Esophagus squamous epithelium (tissue), 5 donors: ENCODE data around the gene TANGO6. TPM values are rescaled to one million over a fixed set of nuclear protein-coding genes. Genes with fewer than 3 reads are reported as not detected.

Experiments
- DNase-seq: peaks from one replicate; lab custom pipeline; 2025; lab: John Stamatoyannopoulos, UW
- H3K27ac ChIP-seq, 4 donors: fragments of 200-600 bp; sonication (generic); one replicate each; pipeline ENCODE4 v1.5.1; 2016 to 2019; ENCODE audit warnings: mild to moderate bottlenecking in 1 of 4
- H3K27me3 ChIP-seq, 4 donors: fragments of 200-600 bp; sonication (generic); 1 replicate in 3 of 4; 2 replicates in 1 of 4; pipeline versions ENCODE4 v1.5.1 to v1.6.0; 2017 to 2021; ENCODE audit warnings: antibody characterized with exemption in 1 of 4
- H3K36me3 ChIP-seq, 3 donors: fragments of 200-600 bp; sonication (generic); one replicate each; pipeline ENCODE4 v1.5.1; 2016 to 2019
- H3K4me1 ChIP-seq, 3 donors: fragments of 200-600 bp; sonication (generic); one replicate each; pipeline ENCODE4 v1.5.1; 2017 to 2019
- H3K4me3 ChIP-seq, 4 donors: fragments of 200-600 bp; sonication (generic); 1 replicate in 3 of 4; 2 replicates in 1 of 4; pipeline ENCODE4 v1.5.1; 2016 to 2019; ENCODE audit warnings: mild to moderate bottlenecking in 2 of 4, moderate library complexity in 1 of 4
- H3K9me3 ChIP-seq, 3 donors: fragments of 200-600 bp; sonication (generic); one replicate each; pipeline ENCODE4 v1.5.1; 2016 to 2019
- CTCF ChIP-seq, 6 experiments: fragments of 450-650 bp in 4 of 6; fragments of 200-600 bp in 2 of 6; sonication (generic) in 2 of 6; IDR thresholded peaks; one replicate each; pipeline ENCODE4 v1.5.1; 2016 to 2019; ENCODE audit warnings: antibody characterized with exemption in 6 of 6, mild to moderate bottlenecking in 4 of 6, moderate library complexity in 4 of 6
- POLR2A ChIP-seq, 4 donors: fragments of 450-650 bp; IDR thresholded peaks; one replicate each; pipeline ENCODE4 v1.6.1; 2017; ENCODE audit warnings: antibody characterized with exemption in 4 of 4, mild to moderate bottlenecking in 4 of 4, moderate library complexity in 3 of 4
- WGBS, 2 donors: methylation state at CpG; one replicate each; pipeline ENCODE4 v1.1.5; 2018; 5-methylcytosine and 5-hydroxymethylcytosine counted together
- intact Hi-C: fragments of 100-400 bp; cut with DNase I; formaldehyde crosslinking; loops from one replicate; pipeline ENCODE4 v1.15.0; 2022
- total RNA-seq, 4 donors: library from RNA; depleted of rRNA; stranded (reverse); fragments of >200 nt; gene quantifications; one replicate each; pipeline ENCODE4 v1.1.0, GENCODE V29; 2016
- donor health status: DM: yes; HTN: yes; CAD: no.

The TANGO6 gene
- total RNA-seq, 4 donors from 2014 or later, result 5.5 to 15.8 (median 10.1) TPM

DNA sequence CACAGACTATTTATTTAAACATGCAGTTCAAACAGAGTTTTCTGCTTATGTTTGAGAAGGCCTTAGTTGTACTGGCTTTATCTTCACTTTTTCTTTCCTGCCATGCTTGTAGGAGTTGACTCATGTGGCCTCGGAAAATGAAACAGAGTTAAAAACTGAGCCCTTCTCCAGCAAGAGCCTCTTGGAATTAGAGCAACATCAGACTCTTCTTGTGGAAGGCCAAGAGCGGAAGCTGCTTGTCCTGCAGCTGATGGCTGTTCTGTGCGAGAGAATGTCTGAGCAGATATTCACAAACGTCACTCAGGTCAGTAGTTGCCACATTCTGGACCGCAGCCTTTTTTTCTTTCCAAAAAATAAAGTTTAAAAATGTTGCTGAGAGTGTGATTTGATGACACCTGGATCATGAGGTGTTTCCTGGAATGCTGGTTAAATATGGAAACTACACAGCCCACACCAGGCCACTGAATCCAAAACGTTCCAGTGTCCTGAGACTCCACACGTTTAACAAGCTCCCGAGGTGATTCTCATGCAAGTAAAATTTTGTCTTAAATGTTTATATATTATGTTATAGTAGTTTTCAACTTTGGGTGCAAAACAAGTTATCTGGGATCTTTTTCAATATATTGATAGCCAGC lies 65.9 kb downstream of the TANGO6 start:
- Histone ChIP-seq H3K4me3 (no peak overlapping the region), H3K27ac (peak overlapping the region in 2 of 4 donors; percentile 71 to 75), H3K4me1 (peaks cover 5 to 48% (median 18%) of the 10 kb centered on the region in 3 donors), H3K9me3 (no peaks in the 10 kb centered on the region), H3K27me3 (no peaks in the 10 kb centered on the region), H3K36me3 (peaks cover 0 to 29% (median 4%) of the 10 kb centered on the region in 3 donors)
- WGBS, 2 donors, result 76 to 79% methylated on average over 8 of the region's 8 CpGs
- TF ChIP-seq CTCF (IDR thresholded peaks at IDR 0.05) (no peak), POLR2A (IDR thresholded peaks at IDR 0.05) (no peak)
- no peak for DNase-seq
- intact Hi-C loops, result no loop called here

- no peaks in the 10 kb centered on the region for H3K27me3 ChIP-seq
- DNase-seq, result no peak
- intact Hi-C loops, result no loop called here
- no peak for TF ChIP-seq CTCF (IDR thresholded peaks at IDR 0.05)
- TF ChIP-seq POLR2A (IDR thresholded peaks at IDR 0.05), result no peak
- H3K4me1 ChIP-seq, result peaks cover 6 to 56% (median 20%) of the 10 kb centered on the region in 3 donors
- H3K9me3 ChIP-seq, result no peaks in the 10 kb centered on the region
- no peak overlapping the region for H3K4me3 ChIP-seq
- peaks cover 0 to 31% (median 4%) of the 10 kb centered on the region in 3 donors for H3K36me3 ChIP-seq
- peak overlapping the region in 2 of 4 donors; percentile 48 to 75 for H3K27ac ChIP-seq
- WGBS, 2 donors, result 78% methylated on average over 5 of the region's 5 CpGs
These were observed 66.7 kb downstream of the TANGO6 start for GRCh38 chr16:68910051-68910450.

DNA sequence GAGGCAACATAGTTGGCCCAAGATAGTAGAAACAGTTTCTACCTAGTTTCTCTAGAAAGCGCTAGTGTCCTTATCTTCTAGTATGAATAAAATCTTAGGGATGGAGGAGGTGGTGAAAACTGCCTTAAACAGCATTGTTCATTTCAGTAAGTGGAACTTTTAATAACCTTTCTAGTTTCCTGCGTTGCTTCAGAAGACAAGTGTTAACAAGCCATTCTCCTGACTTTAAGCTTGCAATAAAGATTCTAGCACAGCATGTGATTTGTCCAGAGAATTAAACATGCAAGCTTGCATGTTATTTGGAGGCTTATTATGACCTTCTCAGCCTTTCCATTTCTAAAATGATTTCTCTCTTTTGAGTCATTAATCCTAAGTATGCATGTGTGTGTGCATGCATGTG lies 72.3 kb downstream of the TANGO6 start:
- Histone ChIP-seq H3K9me3 (no peaks in the 10 kb centered on the region), H3K27ac (peak overlapping the region; percentile 69 to 83 (median 76)), H3K4me3 (no peak overlapping the region), H3K36me3 (peaks cover 0 to 35% (median 8%) of the 10 kb centered on the region in 3 donors), H3K4me1 (peaks cover 4 to 41% (median 9%) of the 10 kb centered on the region in 3 donors), H3K27me3 (no peaks in the 10 kb centered on the region)
- 45 to 50% methylated on average over 2 of the region's 2 CpGs for whole genome bisulfite sequencing, 2 donors
- TF ChIP-seq CTCF (IDR thresholded peaks at IDR 0.05) (no peak), POLR2A (IDR thresholded peaks at IDR 0.05) (no peak)
- DNase-seq, result no peak
- intact Hi-C loops, result no loop called here

DNA sequence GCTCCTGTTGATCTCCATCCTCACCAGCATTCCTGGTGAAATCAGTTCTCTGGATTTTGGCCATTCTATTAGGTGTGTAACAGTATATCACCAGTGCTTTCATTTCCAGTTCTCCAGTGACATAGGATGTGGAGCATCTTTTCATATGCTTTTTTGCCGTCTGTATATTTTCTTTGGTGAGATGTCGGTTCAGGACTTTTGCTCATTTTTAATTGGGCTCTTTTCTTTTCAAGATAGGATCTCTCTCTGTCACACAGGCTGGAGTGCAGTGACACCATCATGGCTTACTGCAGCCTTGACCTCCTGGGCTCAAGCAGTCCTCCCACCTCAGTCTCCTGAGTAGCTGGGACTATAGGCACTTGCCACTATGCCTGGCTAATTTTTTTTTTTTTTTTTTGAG lies 74.2 kb downstream of the TANGO6 start:
- intact Hi-C loops, result no loop called here
- no peak for DNase-seq
- Histone ChIP-seq H3K27ac (no peak overlapping the region), H3K36me3 (peaks cover 0 to 29% (median 8%) of the 10 kb centered on the region in 3 donors), H3K4me1 (peaks cover 4 to 52% (median 9%) of the 10 kb centered on the region in 3 donors), H3K27me3 (no peaks in the 10 kb centered on the region), H3K9me3 (no peaks in the 10 kb centered on the region), H3K4me3 (no peak overlapping the region)
- WGBS, 2 donors, result 97 to 98% methylated on average over 2 of the region's 2 CpGs
- TF ChIP-seq POLR2A (IDR thresholded peaks at IDR 0.05), result no peak
- no peak for TF ChIP-seq CTCF (IDR thresholded peaks at IDR 0.05)

DNA sequence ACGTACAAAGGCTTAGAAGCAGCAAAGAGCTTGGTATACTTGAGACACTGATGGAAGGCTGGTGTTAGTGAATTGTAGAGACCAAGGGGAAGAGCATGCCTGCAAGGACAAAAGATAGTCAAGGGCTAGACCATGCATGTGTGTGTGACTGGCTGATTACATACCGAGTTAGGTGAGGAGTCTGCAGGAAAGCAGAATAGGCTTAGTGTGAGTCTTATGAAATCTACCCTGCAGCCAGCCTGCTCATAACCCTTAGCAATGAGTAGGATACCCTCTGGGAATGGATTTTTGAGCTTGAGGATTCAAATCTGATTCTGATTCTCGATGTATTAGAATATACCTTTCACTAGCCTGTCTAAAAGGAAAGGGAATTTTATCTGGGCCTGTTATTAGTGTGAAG lies 77.0 kb downstream of the TANGO6 start:
- Histone ChIP-seq H3K27ac (peak overlapping the region in 2 of 4 donors; percentile 5 to 29), H3K36me3 (peaks cover 0 to 19% (median 8%) of the 10 kb centered on the region in 3 donors), H3K4me3 (no peak overlapping the region), H3K9me3 (no peaks in the 10 kb centered on the region), H3K27me3 (no peaks in the 10 kb centered on the region), H3K4me1 (peaks cover under 1 to 51% (median 4%) of the 10 kb centered on the region in 3 donors)
- TF ChIP-seq CTCF (IDR thresholded peaks at IDR 0.05) (no peak), POLR2A (IDR thresholded peaks at IDR 0.05) (no peak)
- no peak for DNase-seq
- intact Hi-C loops, result no loop called here
- 45 to 61% methylated on average over 3 of the region's 3 CpGs for WGBS, 2 donors
